ENCODE results near the gene MEIS1.
"Not testable (repeated sequence)": the region's sequence is repeated elsewhere in the genome, so short reads cannot be mapped to it uniquely, and the experiment has no call there.

The MEIS1 gene

GRCh38 chr2:66390152-66390551 lies 44.8 kb upstream of the MEIS1 start:
- H3K27me3 ChIP-seq (ENCODE audit: control insufficient read depth, low read length), result no peaks in the 10 kb centered on the region
- no peak overlapping the region for H3K4me2 ChIP-seq (ENCODE audit: low read length)
- H3K4me1 ChIP-seq (ENCODE audit: control insufficient read depth, low read length), result no peaks in the 10 kb centered on the region
- no peak overlapping the region for H3K27ac ChIP-seq (ENCODE audit: low read depth, low read length)
- H3K9me2 ChIP-seq (replicated peaks; ENCODE audit: control insufficient read depth, low read length), result no peaks in the 10 kb centered on the region
- H3F3A ChIP-seq (ENCODE audit: control insufficient read depth, insufficient read depth), result no peaks in the 10 kb centered on the region
- no peaks in the 10 kb centered on the region for H3K79me2 ChIP-seq (ENCODE audit: control insufficient read depth, low read length)
- no peaks in the 10 kb centered on the region for H3K36me3 ChIP-seq (ENCODE audit: control insufficient read depth, low read length)
- no peak for TF ChIP-seq CTCF (IDR thresholded peaks at IDR 0.05; ENCODE audit: low read depth, low read length, poor library complexity, severe bottlenecking)
- no peak for TF ChIP-seq EZH2phosphoT487 (IDR thresholded peaks at IDR 0.05; ENCODE audit: borderline replicate concordance, low read length)
- no peaks in the 10 kb centered on the region for H4K20me1 ChIP-seq (ENCODE audit: control insufficient read depth, insufficient read depth, low read depth, low read length)
- no peak overlapping the region for H3K4me3 ChIP-seq (ENCODE audit: low read length)
- no peaks in the 10 kb centered on the region for H3K9me3 ChIP-seq (ENCODE audit: control insufficient read depth, insufficient read depth, low read length)

GRCh38 chr2:66390811-66391210 lies 44.1 kb upstream of the MEIS1 start:
- no peaks in the 10 kb centered on the region for H3K9me2 ChIP-seq (replicated peaks; ENCODE audit: control insufficient read depth, low read length)
- no peaks in the 10 kb centered on the region for H3K79me2 ChIP-seq (ENCODE audit: control insufficient read depth, low read length)
- no peak overlapping the region for H3K4me2 ChIP-seq (ENCODE audit: low read length)
- no peaks in the 10 kb centered on the region for H4K20me1 ChIP-seq (ENCODE audit: control insufficient read depth, insufficient read depth, low read depth, low read length)
- no peak overlapping the region for H3K4me3 ChIP-seq (ENCODE audit: low read length)
- H3K27me3 ChIP-seq (ENCODE audit: control insufficient read depth, low read length), result no peaks in the 10 kb centered on the region
- no peak overlapping the region for H3K27ac ChIP-seq (ENCODE audit: low read depth, low read length)
- H3K4me1 ChIP-seq (ENCODE audit: control insufficient read depth, low read length), result no peaks in the 10 kb centered on the region
- no peaks in the 10 kb centered on the region for H3K9me3 ChIP-seq (ENCODE audit: control insufficient read depth, insufficient read depth, low read length)
- no peaks in the 10 kb centered on the region for H3K36me3 ChIP-seq (ENCODE audit: control insufficient read depth, low read length)
- H3F3A ChIP-seq (ENCODE audit: control insufficient read depth, insufficient read depth), result no peaks in the 10 kb centered on the region
- no peak for TF ChIP-seq EZH2phosphoT487 (IDR thresholded peaks at IDR 0.05; ENCODE audit: borderline replicate concordance, low read length)
- no peak for TF ChIP-seq CTCF (IDR thresholded peaks at IDR 0.05; ENCODE audit: low read depth, low read length, poor library complexity, severe bottlenecking)

- not testable (repeated sequence) for H3K36me3 ChIP-seq (ENCODE audit: control insufficient read depth, low read length); H3K79me2 ChIP-seq (ENCODE audit: control insufficient read depth, low read length); H3K4me1 ChIP-seq (ENCODE audit: control insufficient read depth, low read length); H3K4me3 ChIP-seq (ENCODE audit: low read length); H4K20me1 ChIP-seq (ENCODE audit: control insufficient read depth, insufficient read depth, low read depth, low read length); H3K27me3 ChIP-seq (ENCODE audit: control insufficient read depth, low read length); H3K27ac ChIP-seq (ENCODE audit: low read depth, low read length); H3K4me2 ChIP-seq (ENCODE audit: low read length); H3F3A ChIP-seq (ENCODE audit: control insufficient read depth, insufficient read depth); H3K9me3 ChIP-seq (ENCODE audit: control insufficient read depth, insufficient read depth, low read length); H3K9me2 ChIP-seq (replicated peaks; ENCODE audit: control insufficient read depth, low read length)
Observed at GRCh38 chr2:66391240-66391639, 43.7 kb upstream of the MEIS1 start.

- no peak overlapping the region for H3K4me2 ChIP-seq (ENCODE audit: low read length)
- no peaks in the 10 kb centered on the region for H3K9me3 ChIP-seq (ENCODE audit: control insufficient read depth, insufficient read depth, low read length)
- H3K27ac ChIP-seq (ENCODE audit: low read depth, low read length), result no peak overlapping the region
- H3K4me3 ChIP-seq (ENCODE audit: low read length), result no peak overlapping the region
- no peaks in the 10 kb centered on the region for H3K36me3 ChIP-seq (ENCODE audit: control insufficient read depth, low read length)
- H3F3A ChIP-seq (ENCODE audit: control insufficient read depth, insufficient read depth), result no peaks in the 10 kb centered on the region
- H3K27me3 ChIP-seq (ENCODE audit: control insufficient read depth, low read length), result 0 out of 2 replicates have a peak, but pooled peaks cover 3% of the 10 kb centered on the region
- TF ChIP-seq CTCF (IDR thresholded peaks at IDR 0.05; ENCODE audit: low read depth, low read length, poor library complexity, severe bottlenecking) (no peak), EZH2phosphoT487 (IDR thresholded peaks at IDR 0.05; ENCODE audit: borderline replicate concordance, low read length) (no peak)
- no peaks in the 10 kb centered on the region for H4K20me1 ChIP-seq (ENCODE audit: control insufficient read depth, insufficient read depth, low read depth, low read length)
- H3K4me1 ChIP-seq (ENCODE audit: control insufficient read depth, low read length), result no peaks in the 10 kb centered on the region
- no peaks in the 10 kb centered on the region for H3K9me2 ChIP-seq (replicated peaks; ENCODE audit: control insufficient read depth, low read length)
- no peaks in the 10 kb centered on the region for H3K79me2 ChIP-seq (ENCODE audit: control insufficient read depth, low read length)
Observed at GRCh38 chr2:66405473-66405872, 29.5 kb upstream of the MEIS1 start.
